ENCODE data around the gene SPAG17. TPM values are rescaled to one million over a fixed set of nuclear protein-coding genes. Genes with fewer than 3 reads are reported as not detected.

The SPAG17 gene
- total and polyA plus RNA-seq, 5 donors, result 0.02 to 0.59 TPM; not detected in 3

GRCh38 chr1:118144684-118145083 lies 40.3 kb downstream of the SPAG17 start:
- H3K9me3 ChIP-seq (ENCODE audit: control insufficient read depth, low read length), result no peaks in the 10 kb centered on the region
- WGBS, result 42% methylated on average over 7 of the region's 7 CpGs
- ATAC-seq, result no peak
- no peak for DNase-seq
- H3K27me3 ChIP-seq (ENCODE audit: control insufficient read depth, insufficient read depth), result no peaks in the 10 kb centered on the region
- intact Hi-C loops (cut with DNase I), result no loop called here
- no peaks in the 10 kb centered on the region for H3K4me1 ChIP-seq (ENCODE audit: control insufficient read depth, insufficient read depth, low read length)
- no peak overlapping the region for H3K4me3 ChIP-seq (ENCODE audit: low read length)
- no peak overlapping the region for H3K27ac ChIP-seq (ENCODE audit: low read length)

- no peak overlapping the region for H3K4me3 ChIP-seq (ENCODE audit: low read length)
- no peak for ATAC-seq
- 78% methylated on average over 2 of the region's 2 CpGs for WGBS
- H3K27me3 ChIP-seq (ENCODE audit: control insufficient read depth, insufficient read depth), result no peaks in the 10 kb centered on the region
- H3K4me1 ChIP-seq (ENCODE audit: control insufficient read depth, insufficient read depth, low read length), result no peaks in the 10 kb centered on the region
- no peaks in the 10 kb centered on the region for H3K9me3 ChIP-seq (ENCODE audit: control insufficient read depth, low read length)
- H3K27ac ChIP-seq (ENCODE audit: low read length), result no peak overlapping the region
- DNase-seq, result no peak
- intact Hi-C loops (cut with DNase I), result no loop called here
These were observed 41.2 kb downstream of the SPAG17 start for GRCh38 chr1:118143831-118144230.

- DNase-seq, result no peak
- no peaks in the 10 kb centered on the region for H3K9me3 ChIP-seq (ENCODE audit: control insufficient read depth, low read length)
- H3K4me1 ChIP-seq (ENCODE audit: control insufficient read depth, insufficient read depth, low read length), result no peaks in the 10 kb centered on the region
- no peak for ATAC-seq
- no peak overlapping the region for H3K4me3 ChIP-seq (ENCODE audit: low read length)
- 81% methylated on average over 1 of the region's 1 CpG for WGBS
- no peaks in the 10 kb centered on the region for H3K27me3 ChIP-seq (ENCODE audit: control insufficient read depth, insufficient read depth)
- no peak overlapping the region for H3K27ac ChIP-seq (ENCODE audit: low read length)
- intact Hi-C loops (cut with DNase I), result no loop called here
These were observed 41.9 kb downstream of the SPAG17 start for GRCh38 chr1:118143121-118143520.

GRCh38 chr1:118142546-118142945 lies 42.5 kb downstream of the SPAG17 start:
- Histone ChIP-seq H3K4me3 (ENCODE audit: low read length) (no peak overlapping the region), H3K9me3 (ENCODE audit: control insufficient read depth, low read length) (no peaks in the 10 kb centered on the region), H3K4me1 (ENCODE audit: control insufficient read depth, insufficient read depth, low read length) (no peaks in the 10 kb centered on the region), H3K27me3 (ENCODE audit: control insufficient read depth, insufficient read depth) (no peaks in the 10 kb centered on the region), H3K27ac (ENCODE audit: low read length) (no peak overlapping the region)
- DNase-seq, result no peak
- ATAC-seq, result no peak
- WGBS, result 81% methylated on average over 3 of the region's 3 CpGs
- intact Hi-C loops (cut with DNase I), result no loop called here

GRCh38 chr1:118137900-118138299 lies 47.1 kb downstream of the SPAG17 start:
- no peak for DNase-seq
- Histone ChIP-seq H3K9me3 (ENCODE audit: control insufficient read depth, low read length) (no peaks in the 10 kb centered on the region), H3K4me3 (ENCODE audit: low read length) (no peak overlapping the region), H3K27ac (ENCODE audit: low read length) (no peak overlapping the region), H3K27me3 (ENCODE audit: control insufficient read depth, insufficient read depth) (no peaks in the 10 kb centered on the region), H3K4me1 (ENCODE audit: control insufficient read depth, insufficient read depth, low read length) (no peaks in the 10 kb centered on the region)
- intact Hi-C loops (cut with DNase I), result no loop called here
- no peak for ATAC-seq
- 81% methylated on average over 3 of the region's 3 CpGs for WGBS

GRCh38 chr1:118136187-118136941 lies 48.7 kb downstream of the SPAG17 start:
- Histone ChIP-seq H3K4me1 (ENCODE audit: control insufficient read depth, insufficient read depth, low read length) (no peaks in the 10 kb centered on the region), H3K9me3 (ENCODE audit: control insufficient read depth, low read length) (no peaks in the 10 kb centered on the region), H3K27me3 (ENCODE audit: control insufficient read depth, insufficient read depth) (no peaks in the 10 kb centered on the region), H3K4me3 (ENCODE audit: low read length) (no peak overlapping the region), H3K27ac (ENCODE audit: low read length) (no peak overlapping the region)
- intact Hi-C loops (cut with DNase I), result no loop called here
- DNase-seq (peak in 1 of 3 donors; percentile 55), ATAC-seq (peak in 1 of 2 donors; percentile 48)
- WGBS, result 30% methylated on average over 8 of the region's 8 CpGs

- no peaks in the 10 kb centered on the region for H3K9me3 ChIP-seq (ENCODE audit: control insufficient read depth, low read length)
- intact Hi-C loops (cut with DNase I), result no loop called here
- DNase-seq, result no peak
- no peaks in the 10 kb centered on the region for H3K27me3 ChIP-seq (ENCODE audit: control insufficient read depth, insufficient read depth)
- no peak overlapping the region for H3K4me3 ChIP-seq (ENCODE audit: low read length)
- ATAC-seq, result no peak
- WGBS, result 80% methylated on average over 5 of the region's 5 CpGs
- no peak overlapping the region for H3K27ac ChIP-seq (ENCODE audit: low read length)
- no peaks in the 10 kb centered on the region for H3K4me1 ChIP-seq (ENCODE audit: control insufficient read depth, insufficient read depth, low read length)
These were observed 53.0 kb downstream of the SPAG17 start for GRCh38 chr1:118132000-118132399.

- H3K9me3 ChIP-seq (ENCODE audit: control insufficient read depth, low read length), result no peaks in the 10 kb centered on the region
- H3K27me3 ChIP-seq (ENCODE audit: control insufficient read depth, insufficient read depth), result no peaks in the 10 kb centered on the region
- no peak for ATAC-seq
- 67% methylated on average over 1 of the region's 1 CpG for WGBS
- no peak overlapping the region for H3K4me3 ChIP-seq (ENCODE audit: low read length)
- no peak for DNase-seq
- H3K27ac ChIP-seq (ENCODE audit: low read length), result no peak overlapping the region
- intact Hi-C loops (cut with DNase I), result no loop called here
- H3K4me1 ChIP-seq (ENCODE audit: control insufficient read depth, insufficient read depth, low read length), result no peaks in the 10 kb centered on the region
These were observed 56.3 kb downstream of the SPAG17 start for GRCh38 chr1:118128761-118129160.

- intact Hi-C loops (cut with DNase I), result no loop called here
- Histone ChIP-seq H3K9me3 (ENCODE audit: control insufficient read depth, low read length) (no peaks in the 10 kb centered on the region), H3K27ac (ENCODE audit: low read length) (no peak overlapping the region), H3K4me3 (ENCODE audit: low read length) (no peak overlapping the region), H3K4me1 (ENCODE audit: control insufficient read depth, insufficient read depth, low read length) (no peaks in the 10 kb centered on the region), H3K27me3 (ENCODE audit: control insufficient read depth, insufficient read depth) (no peaks in the 10 kb centered on the region)
- DNase-seq, result no peak
- 50% methylated on average over 3 of the region's 3 CpGs for WGBS
- ATAC-seq, result no peak
These were observed 61.0 kb downstream of the SPAG17 start for GRCh38 chr1:118124064-118124463.

- Histone ChIP-seq H3K4me3 (ENCODE audit: low read length) (no peak overlapping the region), H3K9me3 (ENCODE audit: control insufficient read depth, low read length) (no peaks in the 10 kb centered on the region), H3K27me3 (ENCODE audit: control insufficient read depth, insufficient read depth) (no peaks in the 10 kb centered on the region), H3K4me1 (ENCODE audit: control insufficient read depth, insufficient read depth, low read length) (no peaks in the 10 kb centered on the region), H3K27ac (ENCODE audit: low read length) (no peak overlapping the region)
- intact Hi-C loops (cut with DNase I), result no loop called here
- WGBS, result 79% methylated on average over 3 of the region's 3 CpGs
- DNase-seq (no peak), ATAC-seq (no peak)
These were observed 61.8 kb downstream of the SPAG17 start for GRCh38 chr1:118123116-118123839.

- no peak for DNase-seq
- Histone ChIP-seq H3K27ac (ENCODE audit: low read length) (no peak overlapping the region), H3K4me1 (ENCODE audit: control insufficient read depth, insufficient read depth, low read length) (peaks cover 2% of the 10 kb centered on the region), H3K27me3 (ENCODE audit: control insufficient read depth, insufficient read depth) (no peaks in the 10 kb centered on the region), H3K4me3 (ENCODE audit: low read length) (no peak overlapping the region), H3K9me3 (ENCODE audit: control insufficient read depth, low read length) (no peaks in the 10 kb centered on the region)
- 72% methylated on average over 4 of the region's 4 CpGs for WGBS
- intact Hi-C loops (cut with DNase I), result no loop called here
- ATAC-seq, result no peak
These were observed 62.6 kb downstream of the SPAG17 start for GRCh38 chr1:118122234-118123004.
